ENCODE measurements around the gene PCDHGA1. TPM values are rescaled to one million over a fixed set of nuclear protein-coding genes. Genes with fewer than 3 reads are reported as not detected.
A peak's percentile ranks its signal among the peaks of the same experiment; 100 is the strongest.
"Not testable (repeated sequence)": the region's sequence is repeated elsewhere in the genome, so short reads cannot be mapped to it uniquely, and the experiment has no call there.

Gene PCDHGA1
- total RNA-seq, 4 donors from 2014 or later, result 0.90 to 2.5 (median 1.8) TPM

GRCh38 chr5:141422742-141423291 is 92.5 kb downstream of the PCDHGA1 start:
- DNase-seq (ENCODE audit: low spot score in 2 of 2), result no peak
- Histone ChIP-seq H3K9me3 (peaks cover 6 to 100% (median 59%) of the 10 kb centered on the region in 4 donors), H3K4me3 (no peak overlapping the region), H3K27ac (no peak overlapping the region), H3K36me3 (peaks cover 0 to 50% (median 0%) of the 10 kb centered on the region in 3 donors), H3K4me1 (peaks cover 0 to 15% (median 0%) of the 10 kb centered on the region in 4 donors), H3K27me3 (no peaks in the 10 kb centered on the region)
- 26 to 39% methylated on average over 24 to 28 of the region's 42 CpGs for WGBS, 2 donors
- TF ChIP-seq POLR2A (IDR thresholded peaks at IDR 0.05) (no peak), EP300 (IDR thresholded peaks at IDR 0.05) (no peak)
- TF ChIP-seq, protein P1, sequence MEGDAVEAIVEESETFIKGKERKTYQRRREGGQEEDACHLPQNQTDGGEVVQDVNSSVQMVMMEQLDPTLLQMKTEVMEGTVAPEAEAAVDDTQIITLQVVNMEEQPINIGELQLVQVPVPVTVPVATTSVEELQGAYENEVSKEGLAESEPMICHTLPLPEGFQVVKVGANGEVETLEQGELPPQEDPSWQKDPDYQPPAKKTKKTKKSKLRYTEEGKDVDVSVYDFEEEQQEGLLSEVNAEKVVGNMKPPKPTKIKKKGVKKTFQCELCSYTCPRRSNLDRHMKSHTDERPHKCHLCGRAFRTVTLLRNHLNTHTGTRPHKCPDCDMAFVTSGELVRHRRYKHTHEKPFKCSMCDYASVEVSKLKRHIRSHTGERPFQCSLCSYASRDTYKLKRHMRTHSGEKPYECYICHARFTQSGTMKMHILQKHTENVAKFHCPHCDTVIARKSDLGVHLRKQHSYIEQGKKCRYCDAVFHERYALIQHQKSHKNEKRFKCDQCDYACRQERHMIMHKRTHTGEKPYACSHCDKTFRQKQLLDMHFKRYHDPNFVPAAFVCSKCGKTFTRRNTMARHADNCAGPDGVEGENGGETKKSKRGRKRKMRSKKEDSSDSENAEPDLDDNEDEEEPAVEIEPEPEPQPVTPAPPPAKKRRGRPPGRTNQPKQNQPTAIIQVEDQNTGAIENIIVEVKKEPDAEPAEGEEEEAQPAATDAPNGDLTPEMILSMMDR (IDR thresholded peaks at IDR 0.05), result no peak

DNA sequence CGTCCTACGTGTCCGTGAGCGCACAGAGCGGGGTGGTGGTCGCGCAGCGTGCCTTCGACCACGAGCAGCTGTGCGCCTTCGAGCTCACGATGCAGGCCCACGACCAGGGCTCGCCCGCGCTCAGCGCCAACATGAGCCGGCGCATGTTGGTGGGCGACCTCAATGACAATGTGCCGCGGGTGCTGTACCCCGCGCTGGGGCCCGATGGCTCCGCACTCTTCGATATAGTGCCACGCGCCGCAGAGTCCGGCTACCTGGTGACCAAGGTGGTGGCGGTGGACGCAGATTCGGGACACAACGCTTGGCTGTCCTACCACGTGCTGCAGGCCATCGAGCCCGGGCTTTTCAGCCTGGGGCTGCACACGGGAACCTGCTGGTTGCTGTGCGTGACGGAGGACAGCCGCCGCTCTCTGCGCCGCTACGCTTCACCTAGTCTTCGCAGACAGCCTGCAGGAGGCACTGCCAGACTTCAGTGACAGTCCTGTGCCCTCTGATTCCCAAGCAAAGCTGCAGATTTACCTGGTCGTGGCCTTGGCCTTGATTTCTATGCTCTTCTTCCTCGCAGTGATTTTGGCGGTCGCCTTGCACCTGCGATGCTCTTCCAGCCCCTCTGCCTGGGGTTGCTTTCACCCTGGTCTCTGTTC is 97.6 kb downstream of the PCDHGA1 start:
- TF ChIP-seq POLR2A (IDR thresholded peaks at IDR 0.05), result no peak
- WGBS, 2 donors, result 44 to 47% methylated on average over 38 to 52 of the region's 53 CpGs
- peaks cover 6 to 100% (median 59%) of the 10 kb centered on the region in 4 donors for H3K9me3 ChIP-seq
- DNase-seq (ENCODE audit: low spot score in 2 of 2), result no peak
- H3K4me1 ChIP-seq, result no peaks in the 10 kb centered on the region
- H3K36me3 ChIP-seq, result peaks cover 0 to 28% (median 0%) of the 10 kb centered on the region in 3 donors
- no peak overlapping the region for H3K4me3 ChIP-seq
- no peak overlapping the region for H3K27ac ChIP-seq
- no peaks in the 10 kb centered on the region for H3K27me3 ChIP-seq

DNA sequence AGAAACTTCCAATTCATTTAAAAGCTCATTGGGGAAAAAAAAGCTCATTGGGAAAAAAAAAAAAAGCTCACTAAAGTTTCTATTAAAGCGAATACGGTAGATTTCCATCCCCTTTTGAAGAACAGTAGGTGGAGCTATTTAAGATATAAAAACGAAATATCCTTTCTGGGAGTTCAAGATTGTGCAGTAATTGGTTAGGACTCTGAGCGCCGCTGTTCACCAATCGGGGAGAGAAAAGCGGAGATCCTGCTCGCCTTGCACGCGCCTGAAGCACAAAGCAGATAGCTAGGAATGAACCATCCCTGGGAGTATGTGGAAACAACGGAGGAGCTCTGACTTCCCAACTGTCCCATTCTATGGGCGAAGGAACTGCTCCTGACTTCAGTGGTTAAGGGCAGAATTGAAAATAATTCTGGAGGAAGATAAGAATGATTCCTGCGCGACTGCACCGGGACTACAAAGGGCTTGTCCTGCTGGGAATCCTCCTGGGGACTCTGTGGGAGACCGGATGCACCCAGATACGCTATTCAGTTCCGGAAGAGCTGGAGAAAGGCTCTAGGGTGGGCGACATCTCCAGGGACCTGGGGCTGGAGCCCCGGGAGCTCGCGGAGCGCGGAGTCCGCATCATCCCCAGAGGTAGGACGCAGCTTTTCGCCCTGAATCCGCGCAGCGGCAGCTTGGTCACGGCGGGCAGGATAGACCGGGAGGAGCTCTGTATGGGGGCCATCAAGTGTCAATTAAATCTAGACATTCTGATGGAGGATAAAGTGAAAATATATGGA is 100.2 kb downstream of the PCDHGA1 start, which contains the start of gene PCDHGA12:
PCDHGA12 (plus strand) TSS at position 176 of the 782 bp plus-strand sequence; CDS start at position 429, 253 bp downstream.
- 15 to 23% methylated on average over 33 of the region's 33 CpGs for WGBS, 2 donors
- Histone ChIP-seq H3K36me3 (peaks cover 0 to 23% (median 0%) of the 10 kb centered on the region in 3 donors), H3K27me3 (no peaks in the 10 kb centered on the region), H3K9me3 (peaks cover 6 to 100% (median 54%) of the 10 kb centered on the region in 4 donors), H3K4me3 (peak within 1 kb of the TSS in 2 of 4 donors; percentile 15 to 41), H3K27ac (no peak within 1 kb of the TSS), H3K4me1 (no peaks in the 10 kb centered on the region)
- peak in 1 of 2 donors; percentile 38 for DNase-seq (ENCODE audit: low spot score in 2 of 2)
- TF ChIP-seq EP300 (IDR thresholded peaks at IDR 0.05), result no peak
- TF ChIP-seq POLR2A (IDR thresholded peaks at IDR 0.05), result no peak
- TF ChIP-seq, protein P1 (IDR thresholded peaks at IDR 0.05), result peak in 1 of 5 experiments; percentile 15

- H3K27ac ChIP-seq, result no peak overlapping the region
- H3K9me3 ChIP-seq, result peaks cover 6 to 100% (median 51%) of the 10 kb centered on the region in 4 donors
- peaks cover 0 to 17% (median 0%) of the 10 kb centered on the region in 3 donors for H3K36me3 ChIP-seq
- 14 to 17% methylated on average over 19 to 37 of the region's 37 CpGs for WGBS, 2 donors
- H3K4me3 ChIP-seq, result peak overlapping the region in 2 of 4 donors; percentile 15 to 41
- TF ChIP-seq EP300 (IDR thresholded peaks at IDR 0.05), result no peak
- TF ChIP-seq POLR2A (IDR thresholded peaks at IDR 0.05), result no peak
- TF ChIP-seq, protein P1 (IDR thresholded peaks at IDR 0.05), result no peak
- H3K27me3 ChIP-seq, result no peaks in the 10 kb centered on the region
- no peaks in the 10 kb centered on the region for H3K4me1 ChIP-seq
- DNase-seq (ENCODE audit: low spot score in 2 of 2), result no peak
Measured at GRCh38 chr5:141431286-141431685, 101.0 kb downstream of the PCDHGA1 start.

DNA sequence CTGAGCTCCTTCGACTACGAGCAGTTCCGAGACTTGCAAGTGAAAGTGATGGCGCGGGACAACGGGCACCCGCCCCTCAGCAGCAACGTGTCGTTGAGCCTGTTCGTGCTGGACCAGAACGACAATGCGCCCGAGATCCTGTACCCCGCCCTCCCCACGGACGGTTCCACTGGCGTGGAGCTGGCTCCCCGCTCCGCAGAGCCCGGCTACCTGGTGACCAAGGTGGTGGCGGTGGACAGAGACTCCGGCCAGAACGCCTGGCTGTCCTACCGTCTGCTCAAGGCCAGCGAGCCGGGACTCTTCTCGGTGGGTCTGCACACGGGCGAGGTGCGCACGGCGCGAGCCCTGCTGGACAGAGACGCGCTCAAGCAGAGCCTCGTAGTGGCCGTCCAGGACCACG is 102.0 kb downstream of the PCDHGA1 start:
- H3K9me3 ChIP-seq, result peaks cover 3 to 100% (median 50%) of the 10 kb centered on the region in 4 donors
- H3K4me3 ChIP-seq, result not testable (repeated sequence)

DNA sequence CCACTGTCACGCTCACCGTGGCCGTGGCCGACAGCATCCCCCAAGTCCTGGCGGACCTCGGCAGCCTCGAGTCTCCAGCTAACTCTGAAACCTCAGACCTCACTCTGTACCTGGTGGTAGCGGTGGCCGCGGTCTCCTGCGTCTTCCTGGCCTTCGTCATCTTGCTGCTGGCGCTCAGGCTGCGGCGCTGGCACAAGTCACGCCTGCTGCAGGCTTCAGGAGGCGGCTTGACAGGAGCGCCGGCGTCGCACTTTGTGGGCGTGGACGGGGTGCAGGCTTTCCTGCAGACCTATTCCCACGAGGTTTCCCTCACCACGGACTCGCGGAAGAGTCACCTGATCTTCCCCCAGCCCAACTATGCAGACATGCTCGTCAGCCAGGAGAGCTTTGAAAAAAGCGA is 102.4 kb downstream of the PCDHGA1 start:
- Histone ChIP-seq H3K36me3 (peaks cover 0 to 12% (median 0%) of the 10 kb centered on the region in 3 donors), H3K9me3 (peaks cover 0 to 100% (median 50%) of the 10 kb centered on the region in 4 donors)
- not testable (repeated sequence) for H3K4me1 ChIP-seq; H3K27me3 ChIP-seq; H3K4me3 ChIP-seq; H3K27ac ChIP-seq; DNase-seq (ENCODE audit: low spot score in 2 of 2)
- 26 to 35% methylated on average over 19 to 29 of the region's 29 CpGs for WGBS, 2 donors

More for the DNA sequence above, 102.0 kb downstream of the PCDHGA1 start:
- not testable (repeated sequence) for DNase-seq (ENCODE audit: low spot score in 2 of 2); H3K4me1 ChIP-seq; H3K27ac ChIP-seq; H3K27me3 ChIP-seq
- peaks cover 0 to 12% (median 0%) of the 10 kb centered on the region in 3 donors for H3K36me3 ChIP-seq
- 42 to 48% methylated on average over 12 to 22 of the region's 38 CpGs for WGBS, 2 donors

All from tibial nerve (tissue), 4 donors.